IgD-negative memory B cell (primary cell): Measurements from ENCODE around the gene COL27A1. TPM values are rescaled to one million over a fixed set of nuclear protein-coding genes. Genes with fewer than 3 reads are reported as not detected.

ENCODE experiments used
- H3K27ac Mint-ChIP-seq, 3 donors: one replicate each; pipeline ENCODE4 v1.8.0; 2020 to 2022; ENCODE audit warnings: mild to moderate bottlenecking in 3 of 3, mixed read lengths in 3 of 3, moderate library complexity in 1 of 3
- H3K27me3 Mint-ChIP-seq: one replicate; pipeline ENCODE4 v1.8.0; 2021; ENCODE audit warnings: mixed read lengths
- H3K36me3 Mint-ChIP-seq: one replicate; pipeline ENCODE4 v1.8.0; 2020; ENCODE audit warnings: mild to moderate bottlenecking, mixed read lengths
- H3K4me1 Mint-ChIP-seq, 3 donors: one replicate each; pipeline ENCODE4 v1.8.0; 2020 to 2022; ENCODE audit warnings: mixed read lengths in 3 of 3, mild to moderate bottlenecking in 1 of 3
- H3K4me3 Mint-ChIP-seq, 4 donors: one replicate each; pipeline ENCODE4 v1.8.0; 2020 to 2022; ENCODE audit warnings: mild to moderate bottlenecking in 4 of 4, mixed read lengths in 4 of 4, moderate library complexity in 3 of 4
- H3K9me3 Mint-ChIP-seq, 3 donors: one replicate each; pipeline ENCODE4 v1.8.0; 2020 to 2021; ENCODE audit warnings: mixed read lengths in 3 of 3, mild to moderate bottlenecking in 1 of 3
- polyA plus RNA-seq: library from polyadenylated mRNA; unstranded; fragments of 300-500 nt; fragmentation: Illumina TruSeq; gene quantifications from one replicate; pipeline ENCODE4 v1.2.3, GENCODE V29; 2021

The COL27A1 gene
- polyA plus RNA-seq, 1 donor from 2014 or later, result not detected

DNA sequence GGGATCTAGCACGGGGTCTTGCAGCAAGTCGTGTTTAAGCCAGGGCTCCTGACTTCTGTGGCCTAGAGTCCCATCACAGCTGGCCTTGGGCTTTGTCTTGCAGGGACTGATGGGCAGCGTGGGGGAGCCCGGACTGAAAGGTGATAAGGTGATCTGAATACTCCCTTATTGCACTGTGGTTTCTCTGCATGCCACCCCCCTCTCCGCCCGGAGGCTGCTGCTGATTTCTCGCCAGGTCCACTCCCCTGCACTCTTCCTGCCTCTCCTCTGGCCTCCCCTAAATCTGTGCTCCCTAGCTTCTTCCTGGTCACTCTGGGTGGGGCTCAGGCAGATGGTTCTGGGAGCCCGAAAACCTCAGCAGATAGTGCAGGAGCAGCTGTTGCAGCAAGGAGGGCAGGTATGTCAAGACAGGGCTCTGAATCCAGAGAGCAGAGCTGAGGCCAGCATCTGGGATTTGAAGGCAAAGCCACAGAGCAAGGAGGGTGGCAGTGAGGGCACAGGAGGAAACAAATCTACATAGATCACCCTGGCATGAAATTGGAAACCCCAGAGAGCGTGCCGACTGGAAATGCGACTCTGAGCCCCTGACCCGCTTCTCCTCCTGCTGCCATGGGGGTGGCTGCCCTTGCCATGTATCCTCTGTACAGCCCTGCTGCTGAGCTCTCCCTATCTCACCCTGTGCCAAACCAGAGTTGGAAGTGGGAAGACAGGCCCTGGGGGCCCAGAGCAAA is 76.5 kb downstream of the COL27A1 start:
- H3K27me3 Mint-ChIP-seq, result peaks cover 12% of the 10 kb centered on the region
- H3K4me1 Mint-ChIP-seq, result no peaks in the 10 kb centered on the region
- no peak overlapping the region for H3K4me3 Mint-ChIP-seq
- no peaks in the 10 kb centered on the region for H3K36me3 Mint-ChIP-seq
- peaks cover 0 to 1% (median 0%) of the 10 kb centered on the region in 3 donors for H3K9me3 Mint-ChIP-seq
- no peak overlapping the region for H3K27ac Mint-ChIP-seq

- no peaks in the 10 kb centered on the region for H3K36me3 Mint-ChIP-seq
- peaks cover 13% of the 10 kb centered on the region for H3K27me3 Mint-ChIP-seq
- H3K9me3 Mint-ChIP-seq, result peaks cover 0 to 1% (median 0%) of the 10 kb centered on the region in 3 donors
- H3K27ac Mint-ChIP-seq, result no peak overlapping the region
- H3K4me3 Mint-ChIP-seq, result no peak overlapping the region
- no peaks in the 10 kb centered on the region for H3K4me1 Mint-ChIP-seq
These were observed 78.3 kb downstream of the COL27A1 start for GRCh38 chr9:114233491-114234185.

DNA sequence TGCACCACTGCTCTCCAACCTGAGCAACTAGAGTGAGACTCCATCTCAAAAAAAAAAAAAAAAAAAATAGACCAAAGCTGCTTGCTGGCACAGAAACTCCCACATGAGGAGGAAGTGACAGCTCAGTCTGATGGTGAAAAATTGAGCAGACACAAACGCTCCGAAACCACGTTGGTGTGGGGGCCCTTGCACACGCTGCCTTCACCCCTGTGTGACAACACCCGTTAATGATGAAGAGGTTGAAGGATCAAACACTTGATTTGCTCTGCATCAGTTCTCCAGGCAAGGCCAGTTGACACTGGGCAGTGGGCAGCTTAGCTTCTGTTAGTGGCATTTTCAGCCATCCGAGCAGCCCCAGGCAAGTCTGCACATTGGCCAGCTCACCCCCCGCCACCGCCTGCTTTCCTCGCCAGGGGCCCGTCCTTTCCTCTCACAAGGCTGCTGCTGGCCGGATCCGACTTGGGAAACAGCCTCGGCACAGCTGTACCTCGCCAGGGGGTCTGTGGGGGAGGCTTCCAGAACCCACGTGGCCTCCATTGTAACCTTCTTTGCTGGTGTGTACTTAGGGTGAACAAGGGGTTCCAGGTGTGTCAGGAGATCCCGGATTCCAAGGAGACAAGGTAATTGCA is 79.8 kb downstream of the COL27A1 start:
- Mint-ChIP-seq H3K36me3 (no peaks in the 10 kb centered on the region), H3K27ac (no peak overlapping the region), H3K27me3 (peaks cover 13% of the 10 kb centered on the region), H3K4me3 (no peak overlapping the region), H3K4me1 (no peaks in the 10 kb centered on the region), H3K9me3 (peaks cover 0 to 1% (median 0%) of the 10 kb centered on the region in 3 donors)

DNA sequence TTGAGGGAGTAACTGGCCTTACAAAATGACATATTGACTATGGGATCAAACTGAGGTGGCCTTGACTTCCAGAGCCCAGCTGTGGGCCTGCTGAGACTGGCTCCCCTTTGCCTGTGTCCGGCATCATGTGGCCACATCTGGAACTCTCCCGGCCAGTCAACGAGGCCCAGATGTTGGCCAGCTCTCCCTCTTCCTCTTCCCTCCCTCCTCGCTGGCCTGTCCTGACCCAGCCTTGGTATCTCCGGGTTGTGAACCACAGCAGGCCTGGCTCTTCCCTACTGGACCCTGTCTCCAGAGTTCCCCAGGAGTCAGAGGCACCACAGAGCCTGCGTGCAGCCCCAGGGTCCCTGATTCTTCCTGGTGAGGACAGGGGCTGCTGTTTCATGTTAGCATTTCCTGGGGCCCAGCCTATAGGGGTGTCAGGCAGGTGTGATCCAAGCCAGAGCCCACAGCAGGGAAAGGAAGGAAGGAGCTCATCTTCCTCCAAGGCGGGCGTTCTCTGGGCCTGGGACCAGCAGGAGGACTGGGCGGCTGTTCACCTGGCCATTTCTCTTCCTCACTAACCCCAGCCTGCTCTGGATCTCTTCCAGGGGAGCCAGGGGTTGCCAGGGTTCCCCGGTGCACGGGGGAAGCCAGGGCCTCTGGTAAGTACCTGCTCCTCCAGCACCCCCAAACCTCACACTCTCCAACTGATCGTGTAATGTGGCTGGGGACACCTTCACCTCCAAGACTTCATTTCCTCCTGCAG is 81.2 kb downstream of the COL27A1 start:
- Mint-ChIP-seq H3K27ac (no peak overlapping the region), H3K36me3 (no peaks in the 10 kb centered on the region), H3K4me1 (no peaks in the 10 kb centered on the region), H3K9me3 (peaks cover 0 to 1% (median 0%) of the 10 kb centered on the region in 3 donors), H3K4me3 (peak overlapping the region in 2 of 4 donors; percentile 17 to 30), H3K27me3 (peaks cover 10% of the 10 kb centered on the region)

DNA sequence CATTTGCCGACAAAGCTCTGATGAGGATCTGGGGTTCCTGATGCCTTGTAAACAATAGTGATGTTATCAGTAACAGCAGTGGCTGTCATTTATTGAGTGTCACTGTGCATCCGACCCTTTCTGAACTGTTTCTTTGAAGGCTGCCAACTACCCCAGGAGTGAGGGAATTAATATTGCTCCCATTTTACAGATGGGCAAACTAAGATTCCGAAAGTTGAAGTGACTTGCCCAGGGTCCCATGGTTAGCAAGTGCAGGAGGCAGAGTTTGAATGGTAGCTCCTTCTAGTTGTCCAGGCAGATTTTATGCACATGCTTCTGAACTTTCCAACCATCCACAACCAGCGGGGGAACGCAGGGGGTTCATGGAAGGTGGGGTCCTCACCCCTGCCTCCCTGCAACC is 81.9 kb downstream of the COL27A1 start:
- Mint-ChIP-seq H3K4me3 (no peak overlapping the region), H3K9me3 (peaks cover 0 to 1% (median 0%) of the 10 kb centered on the region in 3 donors), H3K27me3 (peaks cover 10% of the 10 kb centered on the region), H3K36me3 (no peaks in the 10 kb centered on the region), H3K4me1 (no peaks in the 10 kb centered on the region), H3K27ac (no peak overlapping the region)

- Mint-ChIP-seq H3K27me3 (peaks cover 10% of the 10 kb centered on the region), H3K36me3 (no peaks in the 10 kb centered on the region), H3K27ac (no peak overlapping the region), H3K4me3 (no peak overlapping the region), H3K4me1 (no peaks in the 10 kb centered on the region), H3K9me3 (peaks cover 0 to 1% (median 0%) of the 10 kb centered on the region in 3 donors)
These were observed 82.4 kb downstream of the COL27A1 start for GRCh38 chr9:114237781-114238180.

GRCh38 chr9:114238472-114238871 is 83.1 kb downstream of the COL27A1 start:
- Mint-ChIP-seq H3K36me3 (no peaks in the 10 kb centered on the region), H3K4me3 (no peak overlapping the region), H3K27ac (no peak overlapping the region), H3K9me3 (peaks cover 0 to 1% (median 0%) of the 10 kb centered on the region in 3 donors), H3K27me3 (peaks cover 8% of the 10 kb centered on the region), H3K4me1 (no peaks in the 10 kb centered on the region)

- Mint-ChIP-seq H3K27me3 (peaks cover 8% of the 10 kb centered on the region), H3K4me3 (no peak overlapping the region), H3K4me1 (no peaks in the 10 kb centered on the region), H3K9me3 (peaks cover 0 to 1% (median 0%) of the 10 kb centered on the region in 3 donors), H3K36me3 (no peaks in the 10 kb centered on the region), H3K27ac (peak overlapping the region in 1 of 3 donors; percentile 53)
These were observed 83.8 kb downstream of the COL27A1 start for GRCh38 chr9:114238891-114239875.

- Mint-ChIP-seq H3K9me3 (peaks cover 0 to 1% (median 0%) of the 10 kb centered on the region in 3 donors), H3K4me3 (no peak overlapping the region), H3K27me3 (peaks cover 8% of the 10 kb centered on the region), H3K4me1 (no peaks in the 10 kb centered on the region), H3K36me3 (no peaks in the 10 kb centered on the region), H3K27ac (no peak overlapping the region)
These were observed 84.9 kb downstream of the COL27A1 start for GRCh38 chr9:114240216-114240615.

DNA sequence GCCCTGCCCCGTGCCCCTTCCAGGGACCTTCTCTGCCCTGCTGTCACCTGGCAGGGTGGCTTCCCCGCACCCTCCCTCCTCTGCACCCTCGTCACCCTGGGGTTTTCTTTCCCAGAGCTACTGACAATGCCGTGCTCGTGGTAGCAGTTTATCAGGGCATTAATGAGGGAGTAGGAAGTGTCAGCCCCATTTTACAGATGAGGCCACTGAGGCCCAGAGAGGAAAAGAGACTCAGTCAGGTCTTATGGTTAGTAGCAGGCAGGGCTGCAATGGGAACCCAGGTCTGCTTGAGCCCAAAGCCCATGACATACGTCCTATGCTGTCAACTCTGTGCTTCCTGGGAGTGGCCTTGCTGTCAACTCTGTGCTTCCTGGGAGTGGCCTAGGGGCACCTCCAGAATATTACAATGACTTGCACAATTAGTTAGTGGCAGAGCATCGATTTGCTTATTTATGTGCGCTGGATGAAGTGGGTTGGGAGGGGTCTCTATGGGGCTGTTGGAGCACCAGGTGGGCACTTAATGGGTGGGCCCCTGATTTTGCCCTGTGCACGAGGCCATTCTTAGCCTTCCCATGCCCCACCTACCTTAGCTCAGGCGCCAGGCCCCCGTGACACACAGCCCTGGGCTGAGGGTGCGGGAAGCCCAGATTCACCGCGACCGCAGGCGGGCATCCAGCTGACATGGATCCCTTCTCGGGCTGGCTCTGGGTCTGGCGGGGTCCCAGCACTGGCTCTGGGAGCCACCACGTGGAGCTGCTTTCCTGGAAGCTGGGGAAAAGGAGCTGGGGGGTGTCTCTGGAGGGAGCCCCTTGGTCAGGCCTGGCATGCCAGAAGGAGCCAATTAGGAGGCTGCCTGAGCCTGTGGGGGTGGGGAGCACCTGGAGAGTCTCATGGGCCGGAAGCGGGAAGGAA is 85.6 kb downstream of the COL27A1 start:
- no peak overlapping the region for H3K27ac Mint-ChIP-seq
- no peaks in the 10 kb centered on the region for H3K4me1 Mint-ChIP-seq
- no peaks in the 10 kb centered on the region for H3K36me3 Mint-ChIP-seq
- peak overlapping the region in 1 of 4 donors; percentile 78 for H3K4me3 Mint-ChIP-seq
- H3K9me3 Mint-ChIP-seq, result no peaks in the 10 kb centered on the region
- H3K27me3 Mint-ChIP-seq, result peaks cover 8% of the 10 kb centered on the region

DNA sequence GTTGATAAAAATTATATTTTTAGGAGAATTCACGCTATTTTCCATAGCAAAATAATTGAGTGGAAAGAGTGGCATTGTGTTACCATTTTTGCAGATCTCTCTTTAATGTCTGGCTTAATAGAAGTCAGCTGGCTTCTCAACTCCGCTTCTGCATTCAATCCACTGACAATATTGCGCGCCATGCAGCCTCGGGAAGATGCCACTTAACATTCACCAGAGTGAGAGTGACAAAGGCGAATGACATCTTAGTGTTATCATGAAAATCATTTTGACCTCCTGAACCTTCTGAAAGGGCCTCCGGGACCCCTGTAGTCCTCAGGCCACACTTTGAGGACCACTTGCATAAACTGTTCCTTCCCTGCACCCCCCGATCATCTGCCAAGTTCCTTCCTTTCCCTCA is 87.5 kb downstream of the COL27A1 start:
- no peaks in the 10 kb centered on the region for H3K36me3 Mint-ChIP-seq
- no peaks in the 10 kb centered on the region for H3K4me1 Mint-ChIP-seq
- H3K4me3 Mint-ChIP-seq, result no peak overlapping the region
- H3K27ac Mint-ChIP-seq, result no peak overlapping the region
- H3K27me3 Mint-ChIP-seq, result peaks cover 3% of the 10 kb centered on the region
- H3K9me3 Mint-ChIP-seq, result no peaks in the 10 kb centered on the region

GRCh38 chr9:114243240-114243639 is 87.9 kb downstream of the COL27A1 start:
- H3K9me3 Mint-ChIP-seq, result no peaks in the 10 kb centered on the region
- no peak overlapping the region for H3K4me3 Mint-ChIP-seq
- no peaks in the 10 kb centered on the region for H3K4me1 Mint-ChIP-seq
- peaks cover 1% of the 10 kb centered on the region for H3K27me3 Mint-ChIP-seq
- H3K36me3 Mint-ChIP-seq, result no peaks in the 10 kb centered on the region
- H3K27ac Mint-ChIP-seq, result no peak overlapping the region

- H3K36me3 Mint-ChIP-seq, result no peaks in the 10 kb centered on the region
- H3K4me3 Mint-ChIP-seq, result no peak overlapping the region
- peaks cover 1% of the 10 kb centered on the region for H3K27me3 Mint-ChIP-seq
- H3K4me1 Mint-ChIP-seq, result no peaks in the 10 kb centered on the region
- no peak overlapping the region for H3K27ac Mint-ChIP-seq
- H3K9me3 Mint-ChIP-seq, result no peaks in the 10 kb centered on the region
These were observed 89.2 kb downstream of the COL27A1 start for GRCh38 chr9:114244570-114244969.
